Ovary (tissue), 9 donors: ENCODE data around the gene LEMD2. TPM values are rescaled to one million over a fixed set of nuclear protein-coding genes. Genes with fewer than 3 reads are reported as not detected.
"Not testable (repeated sequence)": the region's sequence is repeated elsewhere in the genome, so short reads cannot be mapped to it uniquely, and the experiment has no call there.

Source experiments
- DNase-seq, 5 donors: peaks; one replicate each; pipeline ENCODE4 v3.0.0-alpha.2; 2019 to 2020
- H3K27ac ChIP-seq, 2 donors: fragments of 200-600 bp; one replicate each; pipeline versions ENCODE4 v1.5.1 to v1.8.0; 2019 to 2022
- H3K27me3 ChIP-seq: fragments of 200-600 bp; one replicate; pipeline ENCODE4 v1.8.0; 2022
- H3K36me3 ChIP-seq: fragments of 200-600 bp; sonication (generic); one replicate; pipeline ENCODE4 v1.5.1; 2019
- H3K4me1 ChIP-seq: one replicate; pipeline ENCODE4 v1.8.1; 2013; ENCODE audit warnings: mild to moderate bottlenecking, moderate library complexity; ENCODE audit not compliant: insufficient read depth
- H3K4me3 ChIP-seq: fragments of 200-600 bp; sonication (generic); one replicate; pipeline ENCODE4 v1.5.1; 2017
- H3K9me3 ChIP-seq, 2 donors: fragments of 200-600 bp in 1 of 2; sonication (generic) in 1 of 2; one replicate each; pipeline versions ENCODE4 v1.5.1 to v1.8.1; 2013 to 2019; ENCODE audit warnings: mild to moderate bottlenecking in 1 of 2, moderate library complexity in 1 of 2
- EP300 ChIP-seq: sonication (generic); formaldehyde crosslinking; IDR thresholded peaks from one replicate; pipeline ENCODE4 v1.6.1; 2017; ENCODE audit warnings: antibody characterized with exemption
- POLR2A ChIP-seq: fragments of 450-650 bp; IDR thresholded peaks from one replicate; pipeline ENCODE4 v1.6.1; 2017; ENCODE audit warnings: antibody characterized with exemption, mild to moderate bottlenecking, moderate library complexity
- WGBS, 3 donors: extraction: QIAGEN DNeasy Blood & Tissue Kit in 1 of 3; methylation state at CpG; one replicate each; pipeline versions ENCODE4 v1.1.5 to v1.1.7; 2013 to 2017; 5-methylcytosine and 5-hydroxymethylcytosine counted together
- intact Hi-C, 4 donors: fragments of 100-400 bp; cut with DNase I; formaldehyde crosslinking; loops; one replicate each; pipeline versions ENCODE4 v1.11.0 to v1.15.1; 2022 to 2023
- polyA plus RNA-seq, 2 donors: library from polyadenylated mRNA; stranded (reverse); fragments of 200-250 nt in 1 of 2; fragments of 350-450 nt in 1 of 2; fragmentation: Illumina TruSeq in 1 of 2; extraction: RNeasy Lipid Tissue Mini Kit (QIAGEN cat#74804) in 1 of 2; gene quantifications; one replicate each; pipeline ENCODE4 v1.2.3, GENCODE V29; 2013 to 2014
- total RNA-seq, 7 donors: library from RNA; depleted of rRNA in 2 of 7; stranded (reverse); fragments of >200 nt in 2 of 7; fragmentation: NEBNext Ultra II Directional in 3 of 7; extraction: Animal tissue kit (Norgen Biotek cat#: 25700) in 3 of 7; gene quantifications; one replicate each; pipeline versions ENCODE4 v1.1.0 to v1.2.4, GENCODE V29; 2016 to 2023
- TF ChIP-seq, protein P1 (sequence below), 3 donors: fragments of 450-650 bp in 2 of 3; fragments of 200-600 bp in 1 of 3; IDR thresholded peaks; one replicate each; pipeline versions ENCODE4 v1.5.1 to v1.8.0; 2016 to 2022; ENCODE audit warnings: antibody characterized with exemption in 3 of 3, mild to moderate bottlenecking in 1 of 3
- donor health status: DM: no; HTN: no; CAD: no; lungs with moderate emphysema.
- donor health status: DM: no; HTN: no; CAD: no.
- donor health status: Bipolar disorder and iron deficiency.
- donor health status: DM: yes; HTN: yes; CAD: no.
- donor health status: DM: no; HTN: no; CAD: no.
- donor health status: DM: yes; HTN: yes; CAD: no.

The LEMD2 gene
- total and polyA plus RNA-seq, 9 donors, result 41.7 to 66.8 (median 56.7) TPM

DNA sequence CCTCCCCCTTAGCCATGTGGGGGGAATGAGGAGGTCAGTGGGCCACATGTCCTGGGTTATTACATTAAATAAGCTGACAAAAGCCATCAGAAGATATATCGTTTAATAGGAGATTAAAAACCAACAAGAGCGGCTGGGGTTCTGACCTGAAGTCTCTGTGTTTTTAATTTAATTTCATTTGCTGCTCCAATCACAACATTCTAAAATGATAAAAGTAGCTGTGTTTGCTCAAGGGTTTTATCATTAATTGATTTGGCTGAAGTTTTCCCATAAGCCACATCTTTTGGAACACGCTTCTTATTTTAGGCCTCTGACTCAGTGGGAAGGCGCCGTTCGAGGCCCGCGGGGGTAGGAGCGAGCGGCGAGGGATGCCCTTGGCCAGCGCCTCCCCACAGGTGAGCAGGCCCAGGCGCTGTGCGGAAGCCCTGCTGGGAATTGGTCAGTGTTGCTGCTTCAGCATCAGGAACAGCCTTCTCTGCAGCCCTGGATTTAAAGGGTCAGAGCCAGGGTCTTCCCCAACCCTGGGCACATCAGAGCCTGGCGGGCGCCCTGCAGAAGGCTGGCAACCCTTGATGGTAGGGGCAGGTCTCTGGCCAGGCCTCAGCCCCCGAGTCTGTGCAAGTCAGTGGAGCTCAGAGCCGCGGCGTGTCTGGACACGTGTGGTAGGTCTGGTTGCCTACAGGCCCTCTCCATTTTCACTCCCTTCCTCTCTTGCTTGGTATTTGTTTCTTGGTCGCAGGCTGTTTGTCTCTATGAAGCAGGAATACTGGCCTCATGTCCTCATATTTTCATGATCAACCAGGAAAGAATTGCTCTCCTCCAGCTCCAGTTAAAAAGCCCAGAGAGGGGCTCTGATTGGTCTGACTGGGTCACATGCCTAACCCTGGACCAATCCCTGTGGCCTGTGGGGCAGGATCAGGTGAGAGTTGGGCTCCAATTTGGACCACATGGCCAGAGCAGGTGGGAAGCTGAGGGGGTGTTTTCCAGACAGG is 45.8 kb upstream of the LEMD2 start:
- H3K27me3 ChIP-seq, result no peaks in the 10 kb centered on the region
- WGBS, 3 donors, result 71 to 85% (median 80%) methylated on average over 22 of the region's 22 CpGs
- peaks cover 5% of the 10 kb centered on the region for H3K4me1 ChIP-seq
- no peak overlapping the region for H3K4me3 ChIP-seq
- no peaks in the 10 kb centered on the region for H3K9me3 ChIP-seq
- no peak for DNase-seq
- H3K36me3 ChIP-seq, result no peaks in the 10 kb centered on the region
- TF ChIP-seq EP300, result no peak
- TF ChIP-seq, protein P1, sequence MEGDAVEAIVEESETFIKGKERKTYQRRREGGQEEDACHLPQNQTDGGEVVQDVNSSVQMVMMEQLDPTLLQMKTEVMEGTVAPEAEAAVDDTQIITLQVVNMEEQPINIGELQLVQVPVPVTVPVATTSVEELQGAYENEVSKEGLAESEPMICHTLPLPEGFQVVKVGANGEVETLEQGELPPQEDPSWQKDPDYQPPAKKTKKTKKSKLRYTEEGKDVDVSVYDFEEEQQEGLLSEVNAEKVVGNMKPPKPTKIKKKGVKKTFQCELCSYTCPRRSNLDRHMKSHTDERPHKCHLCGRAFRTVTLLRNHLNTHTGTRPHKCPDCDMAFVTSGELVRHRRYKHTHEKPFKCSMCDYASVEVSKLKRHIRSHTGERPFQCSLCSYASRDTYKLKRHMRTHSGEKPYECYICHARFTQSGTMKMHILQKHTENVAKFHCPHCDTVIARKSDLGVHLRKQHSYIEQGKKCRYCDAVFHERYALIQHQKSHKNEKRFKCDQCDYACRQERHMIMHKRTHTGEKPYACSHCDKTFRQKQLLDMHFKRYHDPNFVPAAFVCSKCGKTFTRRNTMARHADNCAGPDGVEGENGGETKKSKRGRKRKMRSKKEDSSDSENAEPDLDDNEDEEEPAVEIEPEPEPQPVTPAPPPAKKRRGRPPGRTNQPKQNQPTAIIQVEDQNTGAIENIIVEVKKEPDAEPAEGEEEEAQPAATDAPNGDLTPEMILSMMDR (IDR thresholded peaks at IDR 0.05), result no peak
- no peak for TF ChIP-seq POLR2A
- H3K27ac ChIP-seq, result no peak overlapping the region
- intact Hi-C loops, result no loop called here

DNA sequence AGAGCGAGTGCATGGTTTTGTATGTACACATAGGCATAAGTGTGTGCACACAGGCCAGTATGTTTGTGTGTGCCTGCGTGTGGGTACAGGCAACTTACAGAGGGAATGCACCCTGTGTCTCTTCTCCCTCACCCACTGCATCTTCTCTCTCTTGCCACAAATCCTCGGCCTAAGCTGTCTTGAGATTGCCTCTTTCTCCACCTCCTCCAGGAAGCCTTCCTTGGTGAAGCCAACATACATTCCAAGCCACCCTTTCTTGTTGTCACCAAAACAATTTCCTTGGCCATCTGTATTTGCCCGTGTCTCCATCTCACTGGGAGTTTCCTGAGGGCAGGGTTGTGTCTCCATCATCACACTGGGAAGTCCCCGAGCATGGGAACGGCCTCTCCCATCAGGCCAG is 44.7 kb upstream of the LEMD2 start:
- H3K27me3 ChIP-seq, result no peaks in the 10 kb centered on the region
- intact Hi-C loops, result no loop called here
- DNase-seq, result no peak
- 89 to 93% (median 91%) methylated on average over 6 of the region's 6 CpGs for WGBS, 3 donors
- no peaks in the 10 kb centered on the region for H3K9me3 ChIP-seq
- TF ChIP-seq, protein P1 (IDR thresholded peaks at IDR 0.05), result no peak
- no peak for TF ChIP-seq POLR2A
- no peak for TF ChIP-seq EP300
- H3K4me1 ChIP-seq, result no peaks in the 10 kb centered on the region
- no peak overlapping the region for H3K4me3 ChIP-seq
- no peak overlapping the region for H3K27ac ChIP-seq
- H3K36me3 ChIP-seq, result no peaks in the 10 kb centered on the region

DNA sequence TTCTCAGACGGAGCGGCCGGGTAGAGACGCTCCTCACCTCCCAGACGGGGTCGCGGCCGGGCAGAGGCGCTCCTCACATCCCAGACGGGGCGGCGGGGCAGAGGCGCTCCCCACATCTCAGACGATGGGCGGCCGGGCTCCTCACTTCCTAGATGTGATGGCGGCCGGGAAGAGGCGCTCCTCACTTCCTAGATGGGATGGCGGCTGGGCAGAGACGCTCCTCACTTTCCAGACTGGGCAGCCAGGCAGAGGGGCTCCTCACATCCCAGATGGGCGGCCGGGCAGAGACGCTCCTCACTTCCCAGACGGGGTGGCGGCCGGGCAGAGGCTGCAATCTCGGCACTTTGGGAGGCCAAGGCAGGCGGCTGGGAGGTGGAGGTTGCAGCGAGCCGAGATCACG is 43.9 kb upstream of the LEMD2 start:
- H3K9me3 ChIP-seq, H3K27ac ChIP-seq, H3K36me3 ChIP-seq, intact Hi-C loops, H3K4me1 ChIP-seq, H3K4me3 ChIP-seq, H3K27me3 ChIP-seq, DNase-seq: not testable (repeated sequence)
- WGBS, 3 donors, result 93 to 97% (median 95%) methylated on average over 21 to 28 of the region's 32 CpGs

DNA sequence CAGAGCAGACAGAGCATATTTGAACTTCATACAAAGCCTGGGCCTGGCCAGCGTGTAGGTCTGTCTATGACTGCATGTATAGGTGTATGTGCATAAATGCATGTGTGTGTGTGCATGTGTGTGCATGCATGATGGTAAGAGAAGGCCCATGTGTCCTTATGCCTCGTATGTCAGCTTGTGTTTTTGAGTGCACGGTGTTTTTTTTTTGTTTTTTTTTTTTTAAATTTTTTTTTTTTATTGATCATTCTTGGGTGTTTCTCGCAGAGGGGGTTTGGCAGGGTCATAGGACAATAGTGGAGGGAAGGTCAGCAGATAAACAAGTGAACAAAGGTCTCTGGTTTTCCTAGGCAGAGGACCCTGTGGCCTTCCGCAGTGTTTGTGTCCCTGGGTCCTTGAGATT is 42.8 kb upstream of the LEMD2 start:
- H3K27ac ChIP-seq, intact Hi-C loops, H3K4me1 ChIP-seq, H3K9me3 ChIP-seq, DNase-seq, H3K27me3 ChIP-seq, H3K36me3 ChIP-seq, H3K4me3 ChIP-seq: not testable (repeated sequence)
- 62 to 76% (median 74%) methylated on average over 4 to 5 of the region's 5 CpGs for WGBS, 3 donors

DNA sequence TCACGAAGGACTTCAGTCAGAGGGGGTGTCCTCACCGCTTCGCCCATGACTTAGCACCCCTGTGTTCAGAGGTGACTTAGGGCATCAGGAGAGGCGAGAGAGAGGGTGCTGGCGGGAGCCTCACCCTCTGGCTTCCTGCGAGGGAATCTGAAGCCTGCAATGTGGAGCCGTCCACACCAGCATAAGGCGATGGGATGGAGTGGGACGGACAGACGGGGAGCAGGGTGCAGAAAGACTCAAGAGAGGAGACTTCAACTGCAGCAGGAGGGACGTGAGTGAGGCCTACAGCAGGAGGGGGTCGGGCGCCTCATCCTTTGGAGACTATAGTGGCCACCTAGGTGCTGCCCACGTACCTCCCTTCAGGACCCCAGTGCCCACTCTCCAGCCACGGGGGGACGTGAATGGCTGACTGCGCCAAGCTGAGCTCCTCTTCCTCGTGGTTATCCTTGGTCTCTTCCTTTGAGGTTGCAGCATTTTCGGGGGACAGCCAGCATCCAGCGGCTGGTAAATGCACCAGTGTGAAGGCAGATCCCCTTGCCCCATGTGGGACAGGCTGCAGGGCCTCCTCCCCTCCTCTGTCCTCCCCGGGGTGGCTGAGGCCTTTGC is 41.8 kb upstream of the LEMD2 start:
- WGBS, 3 donors, result 52 to 80% (median 72%) methylated on average over 20 to 21 of the region's 21 CpGs
- H3K9me3 ChIP-seq, result no peaks in the 10 kb centered on the region
- no peak for DNase-seq

More for the DNA sequence above, 41.8 kb upstream of the LEMD2 start:
- H3K4me3 ChIP-seq, result no peak overlapping the region
- H3K4me1 ChIP-seq, result no peaks in the 10 kb centered on the region
- H3K36me3 ChIP-seq, result no peaks in the 10 kb centered on the region
- H3K27me3 ChIP-seq, result no peaks in the 10 kb centered on the region
- TF ChIP-seq POLR2A (no peak), EP300 (no peak)
- TF ChIP-seq, protein P1 (IDR thresholded peaks at IDR 0.05), result no peak
- intact Hi-C loops, result no loop called here
- no peak overlapping the region for H3K27ac ChIP-seq
